ENCODE measurements around the gene SGTA. TPM values are rescaled to one million over a fixed set of nuclear protein-coding genes. Genes with fewer than 3 reads are reported as not detected.

SGTA gene
- total and polyA plus RNA-seq, 2 of the 8 experiments (the other 6 are each of a cell fraction or from before 2014, with no cell fraction given) = 86.8 to 130 TPM

- Histone ChIP-seq H3K14ac (ENCODE audit: insufficient read length) (no peak overlapping the region), H4K20me1 (replicated peaks in 1 of 2; ENCODE audit: control insufficient read depth in 1 of 2, insufficient read depth in 2 of 2, low read length in 2 of 2) (peaks cover 0 to 2% of the 10 kb centered on the region in 2 experiments), H3K79me1 (ENCODE audit: low read depth, low read length) (no peaks in the 10 kb centered on the region), H2BK20ac (ENCODE audit: low read length) (no peak overlapping the region), H3K23ac (ENCODE audit: insufficient read length) (no peak overlapping the region), H2BK5ac (ENCODE audit: low read depth, low read length) (no peak overlapping the region), H3K27me3 (replicated peaks in 1 of 4; ENCODE audit: control insufficient read depth in 3 of 4, extremely low read depth in 1 of 4, insufficient read depth in 3 of 4, low read length in 3 of 4) (peaks cover 0 to under 1% (median 0%) of the 10 kb centered on the region in 4 experiments; a peak in 2 of 7 replicates), H2AFZ (ENCODE audit: low read length) (no peak overlapping the region), H3K79me2 (ENCODE audit: control insufficient read depth in 1 of 2, insufficient read depth in 2 of 2, low read length in 2 of 2) (no peaks in the 10 kb centered on the region), H3K9ac (replicated peaks in 1 of 4; ENCODE audit: extremely low read depth in 1 of 4, low read depth in 3 of 4, low read length in 3 of 4) (no peak overlapping the region), H3K23me2 (ENCODE audit: low read depth, low read length) (no peaks in the 10 kb centered on the region), H3K18ac (ENCODE audit: extremely low read depth, low read length) (no peak overlapping the region), H2BK120ac (replicated peaks; ENCODE audit: low read depth, low read length) (no peak overlapping the region), H3K36me3 (ENCODE audit: control insufficient read depth in 2 of 4, insufficient read depth in 4 of 4, low read length in 3 of 4) (peaks cover 0 to 2% (median 0%) of the 10 kb centered on the region in 4 experiments; a peak in 1 of 8 replicates), H3K56ac (replicated peaks; ENCODE audit: insufficient read length, low read depth, low read length) (no peak overlapping the region), H2BK15ac (ENCODE audit: low read length) (no peak overlapping the region), H3K4ac (replicated peaks; ENCODE audit: insufficient read length, low read depth, low read length) (no peak overlapping the region), H4K8ac (ENCODE audit: extremely low read depth, insufficient read depth, low read length) (no peak overlapping the region), H4K5ac (ENCODE audit: insufficient read length, low read depth, low read length) (no peak overlapping the region), H2AK5ac (ENCODE audit: low read depth, low read length) (no peak overlapping the region), H2BK12ac (ENCODE audit: low read depth, low read length) (no peak overlapping the region), H3K4me3 (ENCODE audit: extremely low read depth in 1 of 4, insufficient read depth in 2 of 4, low read depth in 3 of 4, low read length in 4 of 4) (no peak overlapping the region), H3K4me2 (ENCODE audit: insufficient read depth in 1 of 2, low read depth in 2 of 2, low read length in 2 of 2) (no peak overlapping the region), H3K27ac (ENCODE audit: low read depth, low read length) (no peak overlapping the region), H3K4me1 (replicated peaks in 1 of 4; ENCODE audit: control insufficient read depth in 3 of 4, insufficient read depth in 4 of 4, low read length in 3 of 4) (peaks cover 0 to 9% (median 0%) of the 10 kb centered on the region in 4 experiments; a peak in 1 of 7 replicates), H3K9me3 (ENCODE audit: insufficient read depth in 2 of 2, low read depth in 1 of 2, low read length in 1 of 2) (no peaks in the 10 kb centered on the region), H4K91ac (replicated peaks; ENCODE audit: insufficient read length, low read length) (no peak overlapping the region)
- POLR2A ChIA-PET (ENCODE audit: partially characterized antibody) = interaction anchor here (0.7 to 1.3 kb wide), 3 partner anchors 12 to 251 kb away, joined by 3 to 4 read pairs (median 3); no protein-coding TSS in a partner anchor
- FAIRE-seq = no peak
- DNase-seq (ENCODE audit: low read depth in 1 of 2, low spot score in 2 of 2) = no peak
- CTCF ChIA-PET (ENCODE audit: partially characterized antibody) = interaction anchor here (0.5 to 3.8 kb wide), 14 partner anchors 12 to 449 kb away, joined by 3 to 14 read pairs (median 3); partner anchors contain the start of gene SLC39A3
- WGBS, 2 experiments (ENCODE audit: extremely low coverage in 1 of 2, insufficient coverage in 1 of 2, insufficient read length in 1 of 2, insufficient replicate concordance in 2 of 2, low coverage in 1 of 2, low lambda C conversion rate in 2 of 2, missing lambda C conversion rate in 1 of 2) = 78% methylated on average over 16 of the region's 16 CpGs; no CpG with 5 or more reads in 1 of the 2 experiments
- TF ChIP-seq MAFK (IDR thresholded peaks at IDR 0.05; ENCODE audit: low read depth, low read length) (no peak), HDAC6 (IDR thresholded peaks at IDR 0.05; ENCODE audit: low read depth, low read length) (no peak), ASH2L (IDR thresholded peaks at IDR 0.05; ENCODE audit: low read length) (no peak), USF2 (IDR thresholded peaks at IDR 0.05; ENCODE audit: low read length) (no peak), BACH1 (IDR thresholded peaks at IDR 0.05; ENCODE audit: low read length) (no peak), RAD21 (IDR thresholded peaks at IDR 0.05 in 1 of 2, conservative IDR thresholded peaks at IDR 0.05 in 1 of 2; ENCODE audit: low read depth in 2 of 2, low read length in 2 of 2) (no peak), EGR1 (IDR thresholded peaks at IDR 0.05; ENCODE audit: borderline replicate concordance, low read depth, low read length) (no peak), CTBP2 (IDR thresholded peaks at IDR 0.05; ENCODE audit: borderline replicate concordance, insufficient read depth, insufficient read length, low read length) (no peak), KDM5A (IDR thresholded peaks at IDR 0.05; ENCODE audit: low read length) (no peak), CHD2 (IDR thresholded peaks at IDR 0.05; ENCODE audit: low read length) (no peak), SRF (IDR thresholded peaks at IDR 0.05; ENCODE audit: low read depth, low read length) (no peak), TBP (IDR thresholded peaks at IDR 0.05; ENCODE audit: low read depth, low read length) (no peak)
Observed at GRCh38 chr19:2727640-2727944, 55.5 kb downstream of the SGTA start.

Data from H1 (cell line).